Tibial nerve (tissue), 4 donors: ENCODE data around the gene MAMDC2. TPM values are rescaled to one million over a fixed set of nuclear protein-coding genes. Genes with fewer than 3 reads are reported as not detected.

Experiments used
- DNase-seq, 2 donors: peaks; one replicate each; pipeline ENCODE4 v3.0.0-alpha.2; 2019; ENCODE audit warnings: low spot score in 2 of 2
- H3K27ac ChIP-seq, 4 donors: fragments of 200-600 bp; sonication (generic) in 3 of 4; one replicate each; pipeline ENCODE4 v1.5.1; 2017 to 2019; ENCODE audit warnings: mild to moderate bottlenecking in 1 of 4
- H3K27me3 ChIP-seq, 2 donors: fragments of 200-600 bp; sonication (generic) in 1 of 2; one replicate each; pipeline versions ENCODE4 v1.5.1 to v1.6.0; 2017 to 2019
- H3K36me3 ChIP-seq, 3 donors: fragments of 200-600 bp; sonication (generic); one replicate each; pipeline ENCODE4 v1.5.1; 2018 to 2019
- H3K4me1 ChIP-seq, 4 donors: fragments of 200-600 bp; sonication (generic) in 3 of 4; one replicate each; pipeline ENCODE4 v1.5.1; 2017 to 2019
- H3K4me3 ChIP-seq, 4 donors: fragments of 200-600 bp; sonication (generic) in 3 of 4; one replicate each; pipeline ENCODE4 v1.5.1; 2017 to 2019; ENCODE audit warnings: mild to moderate bottlenecking in 1 of 4, moderate library complexity in 1 of 4
- H3K9me3 ChIP-seq, 4 donors: fragments of 200-600 bp; sonication (generic) in 3 of 4; one replicate each; pipeline ENCODE4 v1.5.1; 2017 to 2019
- CTCF ChIP-seq, 5 experiments: fragments of 200-600 bp in 3 of 5; fragments of 450-650 bp in 2 of 5; sonication (generic) in 3 of 5; IDR thresholded peaks; one replicate each; pipeline ENCODE4 v1.5.1; 2016 to 2019; ENCODE audit warnings: antibody characterized with exemption in 5 of 5, mild to moderate bottlenecking in 3 of 5, moderate library complexity in 2 of 5
- EP300 ChIP-seq, 2 donors: sonication (generic); formaldehyde crosslinking; IDR thresholded peaks; one replicate each; pipeline ENCODE4 v1.6.1; 2017; ENCODE audit warnings: antibody characterized with exemption in 2 of 2, mild to moderate bottlenecking in 1 of 2
- POLR2A ChIP-seq, 2 donors: fragments of 450-650 bp; IDR thresholded peaks; one replicate each; pipeline ENCODE4 v1.6.1; 2017; ENCODE audit warnings: antibody characterized with exemption in 2 of 2, mild to moderate bottlenecking in 2 of 2, moderate library complexity in 2 of 2
- WGBS, 2 donors: methylation state at CpG; one replicate each; pipeline ENCODE4 v1.1.5; 2018; 5-methylcytosine and 5-hydroxymethylcytosine counted together
- total RNA-seq, 4 donors: library from RNA; depleted of rRNA; stranded (reverse); fragments of >200 nt; gene quantifications; one replicate each; pipeline ENCODE4 v1.1.0, GENCODE V29; 2016

MAMDC2 gene
- total RNA-seq, 4 donors from 2014 or later = 24.9 to 75.9 (median 60.8) TPM

DNA sequence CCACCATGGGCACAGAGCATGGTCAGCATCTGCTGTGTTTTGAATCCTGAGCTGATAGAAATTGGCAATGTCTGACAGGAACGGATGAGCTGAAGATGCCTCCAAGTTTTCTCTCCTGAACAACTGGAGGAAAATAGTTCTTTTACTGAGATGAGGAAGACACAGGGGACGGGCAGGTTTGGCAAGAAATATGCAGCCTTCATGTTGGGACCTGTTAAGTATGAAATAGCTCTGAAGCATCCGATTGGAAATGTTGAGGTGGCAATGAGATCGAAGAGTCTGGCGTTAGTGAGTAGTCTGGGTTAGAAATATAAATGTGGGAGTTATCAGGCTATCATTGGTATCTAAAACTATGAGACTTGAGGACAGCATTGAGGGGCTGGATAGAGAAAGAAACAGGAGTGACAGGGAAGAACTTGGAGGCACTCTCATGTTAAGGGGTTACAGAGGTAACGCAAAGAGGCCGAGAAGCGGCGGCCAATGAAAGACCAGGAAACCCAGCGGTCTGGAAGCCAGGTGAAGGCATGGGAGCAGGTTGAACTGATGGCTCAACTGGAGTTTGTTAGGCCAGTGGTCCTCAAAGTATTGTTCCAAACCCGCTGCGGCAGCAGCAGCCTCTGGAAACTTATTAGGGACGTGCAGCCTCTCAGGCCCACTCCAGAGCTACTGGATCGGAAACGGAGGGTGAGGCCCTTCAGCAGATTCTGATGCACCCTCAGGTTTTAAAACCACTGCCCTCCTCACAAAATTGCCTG, 1.0 kb upstream of the MAMDC2 start:
- 84 to 87% methylated on average over 15 of the region's 15 CpGs for WGBS, 2 donors
- Histone ChIP-seq H3K27ac (peak overlapping the region in 3 of 4 donors; percentile 56 to 90 (median 77)), H3K36me3 (no peaks in the 10 kb centered on the region), H3K27me3 (no peaks in the 10 kb centered on the region), H3K9me3 (no peaks in the 10 kb centered on the region), H3K4me3 (peak overlapping the region in 3 of 4 donors; percentile 53 to 82 (median 64)), H3K4me1 (peaks cover 0 to 54% (median 16%) of the 10 kb centered on the region in 4 donors)
- DNase-seq = no peak
- TF ChIP-seq EP300 (IDR thresholded peaks at IDR 0.05) (no peak), CTCF (IDR thresholded peaks at IDR 0.05) (no peak), POLR2A (IDR thresholded peaks at IDR 0.05) (no peak)

GRCh38 chr9:70043285-70043684, 363 bp upstream of the MAMDC2 start:
- Histone ChIP-seq H3K27me3 (no peaks in the 10 kb centered on the region), H3K27ac (peak overlapping the region; percentile 56 to 90 (median 79)), H3K4me1 (peaks cover 0 to 60% (median 19%) of the 10 kb centered on the region in 4 donors), H3K4me3 (peak overlapping the region; percentile 53 to 82 (median 62)), H3K9me3 (no peaks in the 10 kb centered on the region), H3K36me3 (no peaks in the 10 kb centered on the region)
- 4 to 5% methylated on average over 7 of the region's 7 CpGs for WGBS, 2 donors
- DNase-seq = no peak
- TF ChIP-seq EP300 (IDR thresholded peaks at IDR 0.05) = no peak
- TF ChIP-seq POLR2A (IDR thresholded peaks at IDR 0.05) = no peak
- TF ChIP-seq CTCF (IDR thresholded peaks at IDR 0.05) = no peak

GRCh38 chr9:70044490-70045307, 1.1 kb downstream of the MAMDC2 start:
- Histone ChIP-seq H3K4me3 (peak overlapping the region; percentile 53 to 82 (median 62)), H3K4me1 (peaks cover 0 to 74% (median 33%) of the 10 kb centered on the region in 4 donors), H3K9me3 (no peaks in the 10 kb centered on the region), H3K27me3 (no peaks in the 10 kb centered on the region), H3K27ac (peak overlapping the region; percentile 56 to 90 (median 79)), H3K36me3 (no peaks in the 10 kb centered on the region)
- 13 to 14% methylated on average over 22 to 24 of the region's 26 CpGs for WGBS, 2 donors
- no peak for DNase-seq
- TF ChIP-seq POLR2A (IDR thresholded peaks at IDR 0.05) (no peak), EP300 (IDR thresholded peaks at IDR 0.05) (no peak), CTCF (IDR thresholded peaks at IDR 0.05) (no peak)

DNA sequence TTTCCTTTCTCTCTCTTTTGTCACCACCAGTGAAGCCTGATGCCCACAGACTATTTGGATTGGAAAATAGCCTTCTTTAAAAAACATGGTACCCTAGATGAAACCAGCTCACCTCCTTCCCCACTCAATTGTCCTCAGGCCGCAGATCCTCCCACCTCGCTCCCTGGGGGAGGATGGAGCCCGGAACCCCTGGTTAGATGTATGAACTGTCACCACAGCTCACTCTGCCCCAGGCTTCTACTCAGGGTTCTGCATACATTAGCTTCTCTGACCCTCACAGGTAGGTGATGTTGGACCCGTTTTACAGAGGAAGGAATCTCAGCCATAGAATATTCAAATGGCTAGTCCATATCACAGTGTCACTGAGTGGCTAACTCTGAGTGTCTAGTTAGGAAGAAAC, 1.8 kb downstream of the MAMDC2 start:
- Histone ChIP-seq H3K27me3 (no peaks in the 10 kb centered on the region), H3K27ac (peak overlapping the region; percentile 56 to 90 (median 79)), H3K9me3 (no peaks in the 10 kb centered on the region), H3K36me3 (no peaks in the 10 kb centered on the region), H3K4me3 (peak overlapping the region in 2 of 4 donors; percentile 53 to 82), H3K4me1 (peaks cover 0 to 76% (median 38%) of the 10 kb centered on the region in 4 donors)
- no peak for DNase-seq
- 92 to 96% methylated on average over 4 of the region's 4 CpGs for WGBS, 2 donors
- TF ChIP-seq CTCF (IDR thresholded peaks at IDR 0.05) = no peak
- TF ChIP-seq EP300 (IDR thresholded peaks at IDR 0.05) = no peak
- TF ChIP-seq POLR2A (IDR thresholded peaks at IDR 0.05) = no peak
